ENCODE data around the gene SPNS2.

The SPNS2 gene

DNA sequence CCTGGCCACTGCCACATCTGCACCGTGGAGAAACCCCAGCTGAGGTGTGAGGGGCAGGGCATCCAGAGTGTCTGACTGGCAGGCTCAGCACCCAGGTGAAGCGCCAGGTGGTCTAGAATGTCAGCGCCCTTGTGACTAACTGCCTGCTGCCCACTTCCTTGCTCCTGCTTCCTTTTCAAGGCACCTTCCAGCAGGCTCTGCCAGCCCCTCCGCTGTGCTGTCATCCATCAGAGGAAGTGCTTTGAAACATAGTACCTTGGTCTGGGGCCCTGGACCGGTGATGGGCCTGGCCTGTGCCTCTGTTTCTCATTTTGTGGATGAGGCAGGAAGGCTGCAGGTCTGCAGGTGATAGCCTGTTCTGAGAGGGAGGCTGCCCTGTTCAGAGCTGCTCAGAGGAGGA is 5.5 kb downstream of the SPNS2 start:
- no peak for DNase-seq

- no peak for DNase-seq
These were observed 6.5 kb downstream of the SPNS2 start for GRCh38 chr17:4505187-4505586.

- no peak for DNase-seq
These were observed 7.6 kb downstream of the SPNS2 start for GRCh38 chr17:4506175-4506813.

- no peak for DNase-seq
These were observed 8.2 kb downstream of the SPNS2 start for GRCh38 chr17:4506892-4507291.

- no peak for DNase-seq
These were observed 8.9 kb downstream of the SPNS2 start for GRCh38 chr17:4507361-4508111.

GRCh38 chr17:4508207-4508606 is 9.5 kb downstream of the SPNS2 start:
- DNase-seq: no peak

DNA sequence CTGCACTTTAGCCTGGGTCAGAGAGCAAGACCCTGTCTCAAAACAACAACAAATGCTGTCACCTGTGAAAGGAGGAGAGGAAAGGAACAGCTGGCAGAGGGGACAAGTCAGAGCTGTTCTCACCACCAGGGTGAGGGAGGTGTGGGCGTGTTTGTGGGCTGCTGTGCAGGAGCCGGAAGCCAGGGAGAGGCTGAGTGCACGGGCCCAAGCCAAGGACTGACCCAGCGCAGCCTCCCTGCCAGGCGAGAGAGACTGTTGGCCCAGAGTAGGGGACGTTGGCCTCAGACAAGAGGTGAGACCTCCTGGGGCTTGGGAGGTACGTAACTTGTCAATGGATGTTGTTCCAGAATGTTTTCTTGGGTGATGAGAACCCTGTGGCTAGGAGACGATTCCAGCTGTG is 10.7 kb downstream of the SPNS2 start:
- no peak for DNase-seq

- no peak for DNase-seq
These were observed 11.4 kb downstream of the SPNS2 start for GRCh38 chr17:4509923-4510617.

DNA sequence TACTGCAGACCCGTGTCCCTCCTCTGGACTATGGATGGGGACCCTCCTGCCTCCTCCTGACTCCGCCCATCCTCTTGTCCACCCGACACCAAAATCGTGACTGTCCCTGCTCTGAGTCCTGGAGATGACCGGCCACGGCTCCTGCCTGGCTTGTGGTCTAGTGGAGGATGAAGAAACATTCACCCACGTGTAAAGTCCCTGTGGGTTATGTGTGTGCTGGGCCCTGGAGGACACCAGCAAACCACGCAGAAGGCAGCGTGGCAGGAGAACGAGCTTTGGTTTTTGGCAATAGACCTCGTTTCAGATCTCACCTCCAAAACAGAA is 11.9 kb downstream of the SPNS2 start:
- no peak for DNase-seq

DNA sequence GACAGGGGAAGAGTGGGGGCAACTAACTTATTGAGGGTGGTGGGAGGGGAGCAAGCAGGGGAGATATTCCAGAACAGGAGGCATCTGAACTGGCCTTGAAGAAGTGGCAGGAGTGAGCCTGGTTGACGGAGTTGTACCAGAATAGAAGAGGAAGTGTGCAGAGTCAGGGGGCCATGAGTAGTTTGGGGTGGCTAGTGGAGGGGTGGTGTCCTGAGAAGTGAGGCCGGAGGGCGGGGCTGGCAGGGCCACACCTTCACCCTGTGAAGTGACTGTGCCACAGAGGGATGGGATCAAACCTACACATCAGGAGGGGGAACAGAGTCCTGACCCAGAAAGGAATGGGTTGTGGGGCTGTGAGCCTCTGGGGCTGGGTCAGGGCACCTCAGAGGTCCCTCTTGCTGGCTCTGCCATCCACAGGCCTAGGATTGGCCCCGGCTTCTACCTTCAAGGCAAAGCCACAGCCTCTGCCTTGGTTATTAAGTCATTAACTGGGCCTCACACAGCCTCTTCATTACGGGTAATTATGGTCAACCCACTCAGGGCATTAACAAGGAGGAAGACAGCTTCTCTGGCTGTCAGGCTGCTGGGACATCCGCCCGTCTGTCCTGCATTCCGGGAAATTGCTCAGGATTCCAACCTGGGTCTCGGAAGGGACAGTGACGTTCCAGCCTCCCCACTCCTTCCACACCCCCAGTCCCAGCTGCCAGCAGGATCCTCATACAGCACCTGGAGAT is 12.7 kb downstream of the SPNS2 start:
- DNase-seq: no peak

GRCh38 chr17:4512156-4513112 is 13.8 kb downstream of the SPNS2 start:
- DNase-seq: no peak

GRCh38 chr17:4513113-4514032 is 14.7 kb downstream of the SPNS2 start:
- no peak for DNase-seq

- no peak for DNase-seq
These were observed 15.5 kb downstream of the SPNS2 start for GRCh38 chr17:4514206-4514605.

DNA sequence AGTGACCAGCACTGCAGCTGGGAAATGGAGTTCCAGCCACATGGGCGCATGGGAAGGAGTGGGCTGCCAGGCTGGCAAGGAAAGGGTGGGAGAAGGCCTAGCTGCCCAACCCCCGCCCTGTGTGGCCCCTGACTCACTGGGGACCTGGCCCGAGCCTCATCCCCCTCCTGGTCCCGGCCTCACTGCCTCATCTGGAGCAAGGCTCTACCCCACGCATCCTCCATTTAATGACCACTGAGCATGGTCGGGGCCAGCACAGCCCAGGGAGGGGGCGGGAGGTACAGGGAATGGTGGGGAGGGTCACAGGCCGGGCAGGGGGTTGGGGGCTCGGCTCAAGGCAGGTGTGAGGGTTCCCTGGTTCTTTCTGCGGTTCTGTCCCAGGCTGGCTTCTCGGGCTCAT is 16.1 kb downstream of the SPNS2 start:
- no peak for DNase-seq

DNA sequence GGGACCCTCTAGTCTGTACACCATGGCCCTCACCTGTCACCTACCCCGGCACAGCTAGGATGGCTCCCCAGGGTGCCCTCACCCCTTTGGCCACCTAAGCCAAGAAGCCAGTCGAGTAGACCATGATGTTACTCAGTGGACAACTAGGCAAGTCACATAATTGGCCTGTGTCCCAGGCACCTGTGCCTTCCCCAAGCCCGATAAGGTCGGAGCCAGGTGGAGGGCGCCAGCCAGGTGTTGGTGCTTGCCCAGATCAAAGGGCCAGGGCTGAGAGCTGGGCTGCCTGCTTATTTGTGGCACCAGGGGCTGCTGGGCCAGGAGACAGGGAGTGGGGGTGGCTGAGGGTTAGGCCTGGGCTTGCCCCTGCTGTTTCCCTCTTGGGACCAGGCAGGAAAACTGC is 16.8 kb downstream of the SPNS2 start:
- DNase-seq: no peak

GRCh38 chr17:4516735-4517134 is 18.1 kb downstream of the SPNS2 start:
- no peak for DNase-seq

- DNase-seq: no peak
These were observed 20.2 kb downstream of the SPNS2 start for GRCh38 chr17:4518901-4519300.

DNA sequence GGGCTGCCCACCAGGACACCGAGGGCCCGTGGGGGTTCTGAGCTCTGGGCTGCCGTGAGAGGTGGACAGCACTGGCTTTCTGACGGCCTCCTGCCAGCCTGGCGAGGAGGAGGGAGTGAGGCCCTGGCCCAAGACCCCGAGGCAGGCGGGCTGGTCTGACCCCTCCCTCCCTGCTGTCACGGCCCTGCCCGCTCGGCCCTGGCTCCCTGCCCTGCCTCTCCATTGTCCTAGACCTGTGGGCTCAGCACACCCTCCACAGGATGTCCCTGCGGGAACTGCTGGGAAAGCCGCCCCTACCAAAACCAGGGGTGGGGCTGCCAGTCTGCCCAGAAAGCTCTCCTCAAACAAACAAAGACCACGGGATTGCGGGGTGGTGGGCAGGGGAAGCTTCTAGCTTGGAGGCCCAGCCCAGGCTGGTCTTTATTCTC is 20.7 kb downstream of the SPNS2 start:
- no peak for DNase-seq

DNA sequence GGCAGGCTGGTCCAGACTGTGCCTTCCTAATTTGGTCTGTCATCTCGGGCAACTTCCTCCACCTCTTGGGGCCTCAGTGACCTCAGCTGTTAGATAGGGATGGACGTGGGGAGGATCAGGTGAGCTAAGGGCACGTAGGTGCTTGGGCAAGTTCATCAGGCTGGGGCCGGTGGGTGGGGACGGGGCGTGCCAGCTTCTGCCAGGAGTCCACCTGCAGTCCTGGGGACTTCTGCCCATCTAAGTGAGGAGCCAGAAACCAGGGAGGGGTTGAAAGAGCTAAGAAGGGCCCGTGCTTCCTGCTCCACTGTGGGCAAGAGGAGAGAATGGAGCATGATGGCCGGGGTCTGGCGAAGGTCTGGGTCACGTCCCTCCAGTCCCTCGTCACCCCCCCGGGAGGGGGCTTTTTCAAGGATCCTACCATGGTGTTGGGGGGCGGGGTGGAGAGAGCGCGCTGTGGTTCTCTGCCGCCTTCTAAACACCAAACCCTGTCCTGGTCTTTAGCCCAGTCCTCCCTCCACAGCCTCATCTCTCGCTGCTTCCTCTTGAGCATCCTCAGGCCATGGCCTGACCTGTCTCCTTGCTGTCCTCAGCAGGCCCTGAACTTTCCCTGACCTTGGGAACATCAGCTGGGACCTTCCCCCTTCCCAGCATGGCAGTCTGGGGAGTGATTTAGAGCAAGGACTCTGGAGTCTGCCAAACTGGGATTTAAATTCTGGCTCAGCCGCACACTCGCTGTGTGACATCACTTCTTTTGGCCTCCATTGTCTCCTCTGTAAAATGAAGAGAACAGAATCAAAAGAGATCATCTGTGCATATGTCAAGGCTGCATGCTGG is 21.6 kb downstream of the SPNS2 start:
- DNase-seq: no peak

DNA sequence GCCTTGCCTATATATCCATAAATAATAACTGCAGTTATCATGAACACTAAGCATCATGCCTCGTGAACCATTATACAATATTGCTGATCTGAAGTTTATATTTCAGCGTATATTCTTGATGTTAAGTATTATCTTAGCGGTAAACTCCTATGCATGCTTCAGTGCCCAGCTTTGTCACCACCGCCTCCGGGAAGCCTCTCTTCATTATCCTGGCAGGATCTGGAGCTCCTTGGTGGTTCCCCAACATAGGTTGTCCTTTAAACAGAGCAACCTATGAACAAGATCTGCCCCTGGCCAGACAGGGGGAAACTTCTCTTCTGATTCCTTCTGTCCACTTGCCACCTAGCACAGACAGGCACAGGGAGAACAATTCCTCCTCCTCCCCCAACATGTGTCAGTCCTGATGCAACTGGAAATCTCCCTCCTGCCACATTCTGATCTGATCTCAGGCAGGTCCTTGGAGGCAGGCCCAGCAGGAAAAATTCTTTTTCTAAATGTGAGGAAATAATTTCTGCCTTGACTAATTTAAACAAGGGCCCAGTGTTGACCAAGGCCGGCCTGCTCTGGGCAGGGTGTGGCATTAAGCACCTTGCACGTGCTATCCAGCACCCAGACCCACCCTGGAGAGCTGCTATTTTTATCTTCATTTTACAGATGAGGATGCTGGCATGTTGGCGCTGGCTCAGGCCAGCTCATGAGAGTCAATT is 22.4 kb downstream of the SPNS2 start:
- DNase-seq: no peak

Measured in SW 1271 (cell line).